IMR-90 (cell line): ENCODE measurements around the gene SNCG. TPM values are rescaled to one million over a fixed set of nuclear protein-coding genes. Genes with fewer than 3 reads are reported as not detected.

Source experiments
- ATAC-seq: fragments of 200-7000 bp; cut with Tn5 transposase; 2 replicates; pipeline ENCODE4 v1.9.1; 2020; ENCODE audit warnings: low read depth, mild to moderate bottlenecking, moderate library complexity
- BruUV-seq: library from RNA; stranded (reverse); fragments of 400-500 nt; replicated peaks from 2 replicates; lab custom pipeline; 2021; lab: Mats Ljungman, UMichigan
- CTCF ChIA-PET: fragments of 300-600 bp; formaldehyde crosslinking; extraction: SDS; loops from one replicate; lab custom pipeline; 2021; ENCODE audit warnings: antibody characterized with exemption; lab: Yijun Ruan, JAX
- POLR2A ChIA-PET: fragments of 300-600 bp; sonication (Branson Sonifier 250); formaldehyde crosslinking; loops from one replicate; lab custom pipeline; 2022; ENCODE audit warnings: antibody characterized with exemption; ENCODE audit not compliant: unreplicated experiment; lab: Charles Lee
- DNase-seq: peaks from one replicate; pipeline ENCODE4 v3.0.0; 2013
- H2AFZ ChIP-seq: replicated peaks from 2 replicates; pipeline ENCODE3; 2013; ENCODE audit warnings: low read length, mild to moderate bottlenecking; ENCODE audit not compliant: poor library complexity
- H2AK5ac ChIP-seq: 2 replicates; pipeline ENCODE4 v1.6.1; 2013; ENCODE audit warnings: low read depth, low read length, inconsistent platforms
- H2AK9ac ChIP-seq: replicated peaks from 2 replicates; pipeline ENCODE3; 2013; ENCODE audit warnings: mild to moderate bottlenecking, low read depth, low read length, moderate library complexity; ENCODE audit not compliant: poor library complexity
- H2BK120ac ChIP-seq: 2 replicates; pipeline ENCODE4 v1.6.1; 2013; ENCODE audit warnings: low read depth, low read length, inconsistent platforms
- H2BK15ac ChIP-seq: 3 replicates; pipeline ENCODE4 v1.6.1; 2013; ENCODE audit warnings: low read depth, low read length, inconsistent platforms
- H2BK20ac ChIP-seq: 2 replicates; pipeline ENCODE4 v1.6.1; 2013; ENCODE audit warnings: low read depth, mild to moderate bottlenecking, inconsistent platforms, low read length, moderate library complexity
- H2BK5ac ChIP-seq: 2 replicates; pipeline ENCODE4 v1.6.1; 2013; ENCODE audit warnings: mild to moderate bottlenecking, low read depth, low read length, inconsistent platforms; ENCODE audit not compliant: poor library complexity, severe bottlenecking
- H3K14ac ChIP-seq: replicated peaks from 2 replicates; pipeline ENCODE4 v1.6.1; 2013; ENCODE audit warnings: low read depth, low read length, inconsistent platforms
- H3K18ac ChIP-seq: 2 replicates; pipeline ENCODE4 v1.6.1; 2013; ENCODE audit warnings: low read depth, low read length, control low read depth
- H3K23ac ChIP-seq: 2 replicates; pipeline ENCODE4 v1.6.1; 2013; ENCODE audit warnings: low read depth, low read length, inconsistent platforms
- H3K27ac ChIP-seq: 2 replicates; pipeline ENCODE4 v1.5.1; 2013; ENCODE audit warnings: mild to moderate bottlenecking, control low read depth, low read length; ENCODE audit not compliant: insufficient read depth
- H3K27me3 ChIP-seq: 2 replicates; pipeline ENCODE4 v1.6.1; 2013; ENCODE audit warnings: low read length; ENCODE audit not compliant: control insufficient read depth, insufficient read depth
- H3K36me3 ChIP-seq: 2 replicates; pipeline ENCODE4 v1.6.1; 2013; ENCODE audit warnings: low read length, mixed read lengths; ENCODE audit not compliant: control insufficient read depth, insufficient read depth
- H3K4ac ChIP-seq: 2 replicates; pipeline ENCODE4 v1.6.1; 2013; ENCODE audit warnings: low read depth, low read length, inconsistent platforms
- H3K4me1 ChIP-seq: 2 replicates; pipeline ENCODE4 v1.6.1; 2013; ENCODE audit warnings: low read length, mixed read lengths; ENCODE audit not compliant: control insufficient read depth, insufficient read depth
- H3K4me2 ChIP-seq: 2 replicates; pipeline ENCODE4 v1.6.1; 2013; ENCODE audit warnings: low read depth, mild to moderate bottlenecking, control low read depth, low read length, moderate library complexity
- H3K4me3 ChIP-seq: 2 replicates; pipeline ENCODE4 v1.5.1; 2013; ENCODE audit warnings: low read depth, mild to moderate bottlenecking, control low read depth, low read length, moderate library complexity; ENCODE audit not compliant: insufficient read depth
- H3K56ac ChIP-seq: 2 replicates; pipeline ENCODE4 v1.6.1; 2013; ENCODE audit warnings: low read length, inconsistent platforms; ENCODE audit not compliant: insufficient read depth; ENCODE audit errors: extremely low read depth
- H3K79me1 ChIP-seq, 2 experiments: 2 replicates each; pipeline ENCODE4 v1.6.1; 2013; ENCODE audit warnings: low read length in 2 of 2, inconsistent platforms in 1 of 2, low read depth in 1 of 2
- H3K9ac ChIP-seq: 2 replicates; pipeline ENCODE4 v1.6.1; 2013; ENCODE audit warnings: low read depth, low read length, control low read depth
- H3K9me1 ChIP-seq: 2 replicates; pipeline ENCODE4 v1.6.1; 2013; ENCODE audit warnings: low read length, inconsistent platforms; ENCODE audit not compliant: insufficient read depth
- H3K9me3 ChIP-seq: 2 replicates; pipeline ENCODE4 v1.6.1; 2013; ENCODE audit warnings: low read length; ENCODE audit not compliant: control insufficient read depth, insufficient read depth
- H4K20me1 ChIP-seq: 2 replicates; pipeline ENCODE4 v1.6.1; 2013; ENCODE audit warnings: low read length, inconsistent platforms; ENCODE audit not compliant: insufficient read depth
- H4K5ac ChIP-seq: 2 replicates; pipeline ENCODE4 v1.6.1; 2013; ENCODE audit warnings: mild to moderate bottlenecking, low read depth, low read length, control low read depth
- H4K8ac ChIP-seq, 2 experiments: 2 replicates each; pipeline ENCODE4 v1.6.1; 2013; ENCODE audit warnings: low read depth in 2 of 2, low read length in 2 of 2, control low read depth in 1 of 2, inconsistent platforms in 1 of 2
- H4K91ac ChIP-seq: 2 replicates; pipeline ENCODE4 v1.6.1; 2013; ENCODE audit warnings: low read depth, low read length, inconsistent platforms; ENCODE audit not compliant: insufficient read depth
- BHLHE40 ChIP-seq: fragments of 150-350 bp; IDR thresholded peaks from 2 replicates; pipeline ENCODE4 v1.6.1; 2016; ENCODE audit warnings: mild to moderate bottlenecking, low read depth, low read length
- CHD1 ChIP-seq: IDR thresholded peaks from 2 replicates; pipeline ENCODE4 v1.6.1; 2012; ENCODE audit warnings: low read depth, low read length, improper control_type of control experiment
- CTCF ChIP-seq: conservative IDR thresholded peaks from 2 replicates; pipeline ENCODE4 v1.5.1; 2012; ENCODE audit warnings: mild to moderate bottlenecking, low read depth, low read length, improper control_type of control experiment
- ELK1 ChIP-seq: fragments of 150-350 bp; IDR thresholded peaks from 2 replicates; pipeline ENCODE4 v1.6.1; 2016; ENCODE audit warnings: low read depth, mild to moderate bottlenecking, low read length, moderate library complexity, borderline replicate concordance
- MAFK ChIP-seq: IDR thresholded peaks from 2 replicates; pipeline ENCODE4 v1.6.1; 2012; ENCODE audit warnings: low read depth, low read length, improper control_type of control experiment
- MXI1 ChIP-seq: IDR thresholded peaks from 2 replicates; pipeline ENCODE4 v1.6.1; 2012; ENCODE audit warnings: low read depth, mild to moderate bottlenecking, low read length, moderate library complexity, borderline replicate concordance
- NFE2L2 ChIP-seq: fragments of 150-350 bp; IDR thresholded peaks from 2 replicates; pipeline ENCODE4 v1.6.1; 2016; ENCODE audit warnings: low read depth, mild to moderate bottlenecking, low read length
- POLR2A ChIP-seq: IDR thresholded peaks from 2 replicates; pipeline ENCODE4 v1.6.1; 2012; ENCODE audit warnings: mild to moderate bottlenecking, low read depth, low read length
- RCOR1 ChIP-seq: IDR thresholded peaks from 2 replicates; pipeline ENCODE4 v1.6.1; 2012; ENCODE audit warnings: mild to moderate bottlenecking, low read length, improper control_type of control experiment; ENCODE audit not compliant: insufficient replicate concordance
- RFX5 ChIP-seq: IDR thresholded peaks from 2 replicates; pipeline ENCODE4 v1.8.0; 2012; ENCODE audit warnings: low read depth, mild to moderate bottlenecking, low read length, moderate library complexity
- WGBS, 2 experiments: methylation state at CpG; one replicate each; pipeline versions ENCODE4 v1.1.5 to v1.1.7; 2013; ENCODE audit warnings: missing lambda C conversion rate in 2 of 2; ENCODE audit not compliant: insufficient read length in 1 of 2; ENCODE audit errors: extremely low coverage in 2 of 2; 5-methylcytosine and 5-hydroxymethylcytosine counted together
- dilution Hi-C: fragments of 300-500 bp; cut with HindIII; formaldehyde crosslinking; loops from one replicate; pipeline ENCODE4 v1.14.3; 2018; ENCODE audit warnings: low sequenced_read_pairs; ENCODE audit not compliant: unreplicated experiment
- in situ Hi-C: fragments of 300-500 bp; cut with MboI; formaldehyde crosslinking; loops from 3 replicates; pipeline ENCODE4 v1.14.3; 2019; ENCODE audit warnings: low sequenced_read_pairs, inconsistent platforms, mixed read lengths
- intact Hi-C: fragments of 100-400 bp; cut with micrococcal nuclease; formaldehyde crosslinking; loops from 2 replicates; pipeline ENCODE4 v1.10.0; 2022
- polyA plus RNA-seq, 3 experiments: library from polyadenylated mRNA; depleted of rRNA; stranded (reverse); fragments of >200 nt; gene quantifications; 2 replicates each; pipeline ENCODE4 v1.2.3, GENCODE V29; 2012; ENCODE audit warnings: low replicate concordance in 1 of 3
- total RNA-seq: library from RNA; depleted of rRNA; stranded (reverse); fragments of >200 nt; gene quantifications from 2 replicates; pipeline ENCODE4 v1.2.3, GENCODE V29; 2012

SNCG gene
- total and polyA plus RNA-seq, 2 of the 4 experiments (the other 2 are of a cell fraction): 10.6 to 19.0 TPM

GRCh38 chr10:86957471-86958115, 806 bp upstream of the SNCG start, which contains the start of gene MMRN2:
TSS of gene MMRN2 (minus strand) at chr10:86957615. CDS start at chr10:86957541, 74 bp downstream.
- Histone ChIP-seq H2AK5ac (peak within 1 kb of the TSS; percentile 91), H3K18ac (no peak within 1 kb of the TSS), H2BK120ac (peak within 1 kb of the TSS; percentile 84; the same call in 1 of the 2 replicates), H3K9me1 (peaks cover 12% of the 10 kb centered on the region), H3K14ac (no peak within 1 kb of the TSS), H2BK5ac (no peak within 1 kb of the TSS), H2AK9ac (peak within 1 kb of the TSS; percentile 78), H3K36me3 (no peaks in the 10 kb centered on the region), H3K4me3 (no peak within 1 kb of the TSS), H3K27ac (no peak within 1 kb of the TSS), H3K4me2 (no peak within 1 kb of the TSS), H3K4me1 (peaks cover 21% of the 10 kb centered on the region), H2BK15ac (no peak within 1 kb of the TSS; the same call in 2 of the 3 replicates), H3K4ac (no peak within 1 kb of the TSS; the same call in 1 of the 2 replicates), H2BK20ac (peak within 1 kb of the TSS; percentile 61; the same call in 1 of the 2 replicates), H4K91ac (no peak within 1 kb of the TSS), H3K56ac (no peak within 1 kb of the TSS), H3K79me1 (peaks cover 0 to 13% of the 10 kb centered on the region in 2 experiments; a peak in 1 of 4 replicates), H4K5ac (no peak within 1 kb of the TSS), H3K9ac (no peak within 1 kb of the TSS), H4K20me1 (no peaks in the 10 kb centered on the region), H3K27me3 (no peaks in the 10 kb centered on the region), H4K8ac (peak within 1 kb of the TSS in 1 of 2 experiments; percentile 89; a peak in 2 of 4 replicates), H3K23ac (no peak within 1 kb of the TSS), H3K9me3 (no peaks in the 10 kb centered on the region; the same call in none of the 2 replicates), H2AFZ (peak within 1 kb of the TSS; percentile 92)
- intact Hi-C loops: no loop called here
- CTCF ChIA-PET: interaction anchor here (1.1 kb wide), 1 partner anchor 9 kb away, joined by 4 read pairs; no protein-coding TSS in a partner anchor
- WGBS, 2 experiments: 81% methylated on average over 3 of the region's 9 CpGs; no CpG with 5 or more reads in 1 of the 2 experiments
- dilution Hi-C loops: no loop called here
- DNase-seq: no peak
- no TSS peak for BruUV-seq
- in situ Hi-C loops: no loop called here
- POLR2A ChIA-PET: no interaction called here
- ATAC-seq: no peak
- TF ChIP-seq CHD1 (no peak), MXI1 (no peak), RCOR1 (no peak), RFX5 (no peak), ELK1 (no peak), MAFK (no peak), BHLHE40 (no peak), NFE2L2 (no peak), CTCF (no peak), POLR2A (no peak)
